MM.1S (cell line): Measurements from ENCODE around the gene ARRDC2.

Experiments
- DNase-seq: peaks from one replicate; pipeline ENCODE4 v3.0.0-alpha.2; 2015
- H2AFZ ChIP-seq: fragments of 300-600 bp; sonication (generic); 2 replicates; pipeline ENCODE4 v1.6.0; 2016; ENCODE audit warnings: antibody characterized with exemption, low read length
- H3F3A ChIP-seq: fragments of 300-600 bp; sonication (generic); 2 replicates; pipeline ENCODE4 v1.6.1; 2016; ENCODE audit warnings: mild to moderate bottlenecking, antibody characterized with exemption, low read length, moderate library complexity, mixed read lengths; ENCODE audit not compliant: insufficient read depth
- H3K27ac ChIP-seq: fragments of 300-600 bp; sonication (generic); 2 replicates; pipeline ENCODE4 v1.5.1; 2016; ENCODE audit warnings: mild to moderate bottlenecking, low read length
- H3K27me3 ChIP-seq: fragments of 300-600 bp; sonication (generic); replicated peaks from 2 replicates; pipeline ENCODE4 v1.6.0; 2016; ENCODE audit warnings: low read length; ENCODE audit not compliant: insufficient read depth
- H3K36me3 ChIP-seq: fragments of 300-600 bp; sonication (generic); replicated peaks from 2 replicates; pipeline ENCODE4 v1.6.1; 2016; ENCODE audit warnings: mild to moderate bottlenecking, low read length, mixed read lengths; ENCODE audit not compliant: insufficient read depth
- H3K4me1 ChIP-seq: fragments of 300-600 bp; sonication (generic); 2 replicates; pipeline ENCODE4 v1.6.1; 2016; ENCODE audit warnings: low read length, mixed read lengths
- H3K4me2 ChIP-seq: fragments of 300-600 bp; sonication (generic); 2 replicates; pipeline ENCODE4 v1.6.0; 2016; ENCODE audit warnings: low read depth, low read length
- H3K4me3 ChIP-seq: fragments of 300-600 bp; sonication (generic); 2 replicates; pipeline ENCODE4 v1.5.1; 2016; ENCODE audit warnings: low read length, mixed read lengths
- H3K79me2 ChIP-seq: fragments of 300-600 bp; sonication (generic); 2 replicates; pipeline ENCODE4 v1.6.1; 2016; ENCODE audit warnings: mixed run types, low read length, mixed read lengths
- H3K9ac ChIP-seq: fragments of 300-600 bp; sonication (generic); 2 replicates; pipeline ENCODE4 v1.6.1; 2016; ENCODE audit warnings: low read length, mixed read lengths
- H3K9me2 ChIP-seq: fragments of 300-600 bp; sonication (generic); replicated peaks from 2 replicates; pipeline ENCODE4 v1.6.1; 2016; ENCODE audit warnings: mild to moderate bottlenecking, low read length, mixed read lengths; ENCODE audit not compliant: insufficient read depth
- H3K9me3 ChIP-seq: fragments of 300-600 bp; sonication (generic); replicated peaks from 2 replicates; pipeline ENCODE4 v1.6.1; 2016; ENCODE audit warnings: mild to moderate bottlenecking, low read length, mixed read lengths; ENCODE audit not compliant: insufficient read depth
- H4K20me1 ChIP-seq: fragments of 300-600 bp; sonication (generic); 2 replicates; pipeline ENCODE4 v1.6.1; 2016; ENCODE audit warnings: mild to moderate bottlenecking, low read length, moderate library complexity, mixed read lengths; ENCODE audit not compliant: insufficient read depth
- CTCF ChIP-seq: fragments of 300-600 bp; sonication (generic); IDR thresholded peaks from 2 replicates; pipeline ENCODE4 v1.5.1; 2016; ENCODE audit warnings: antibody characterized with exemption, low read length, mixed read lengths
- EZH2 ChIP-seq: fragments of 300-600 bp; sonication (generic); optimal IDR thresholded peaks from 2 replicates; pipeline ENCODE3; 2017; ENCODE audit warnings: low read depth, mild to moderate bottlenecking, antibody characterized with exemption, low read length, mixed read lengths
- EZH2phosphoT487 ChIP-seq: fragments of 300-600 bp; sonication (generic); IDR thresholded peaks from 2 replicates; pipeline ENCODE4 v1.6.1; 2018; ENCODE audit warnings: antibody characterized with exemption, low read length

ARRDC2 gene

GRCh38 chr19:18058208-18059009 is 50.4 kb downstream of the ARRDC2 start:
- TF ChIP-seq EZH2 = no peak
- no peak for TF ChIP-seq EZH2phosphoT487
- peak; percentile 95 for TF ChIP-seq CTCF
- Histone ChIP-seq H3K4me2 (peak overlapping the region; percentile 75), H3K4me1 (0 out of 2 replicates have a peak, but pooled peaks cover 2% of the 10 kb centered on the region), H2AFZ (0 out of 2 replicates have a peak overlapping the region, but pooled peaks have one; percentile 3), H3K27me3 (peaks cover 38% of the 10 kb centered on the region), H3K9me2 (no peaks in the 10 kb centered on the region), H3K79me2 (no peaks in the 10 kb centered on the region), H3K9me3 (no peaks in the 10 kb centered on the region), H3F3A (no peaks in the 10 kb centered on the region), H3K27ac (no peak overlapping the region), H3K9ac (no peak overlapping the region), H4K20me1 (no peaks in the 10 kb centered on the region), H3K4me3 (peak overlapping the region; percentile 27; the same call in 1 of the 2 replicates), H3K36me3 (no peaks in the 10 kb centered on the region)
- DNase-seq = peak; percentile 54

- H3K9ac ChIP-seq = no peak overlapping the region
- no peak overlapping the region for H3K4me2 ChIP-seq
- H3K4me1 ChIP-seq = 0 out of 2 replicates have a peak, but pooled peaks cover 2% of the 10 kb centered on the region
- DNase-seq = no peak
- no peak overlapping the region for H3K4me3 ChIP-seq
- no peaks in the 10 kb centered on the region for H3K36me3 ChIP-seq
- H3K79me2 ChIP-seq = no peaks in the 10 kb centered on the region
- no peaks in the 10 kb centered on the region for H3K9me3 ChIP-seq
- no peak overlapping the region for H2AFZ ChIP-seq
- H4K20me1 ChIP-seq = no peaks in the 10 kb centered on the region
- H3F3A ChIP-seq = no peaks in the 10 kb centered on the region
- no peak overlapping the region for H3K27ac ChIP-seq
- TF ChIP-seq CTCF = no peak
- TF ChIP-seq EZH2phosphoT487 = no peak
- no peak for TF ChIP-seq EZH2
- peaks cover 29% of the 10 kb centered on the region for H3K27me3 ChIP-seq
- no peaks in the 10 kb centered on the region for H3K9me2 ChIP-seq
Observed at GRCh38 chr19:18059297-18059696, 51.3 kb downstream of the ARRDC2 start.

DNA sequence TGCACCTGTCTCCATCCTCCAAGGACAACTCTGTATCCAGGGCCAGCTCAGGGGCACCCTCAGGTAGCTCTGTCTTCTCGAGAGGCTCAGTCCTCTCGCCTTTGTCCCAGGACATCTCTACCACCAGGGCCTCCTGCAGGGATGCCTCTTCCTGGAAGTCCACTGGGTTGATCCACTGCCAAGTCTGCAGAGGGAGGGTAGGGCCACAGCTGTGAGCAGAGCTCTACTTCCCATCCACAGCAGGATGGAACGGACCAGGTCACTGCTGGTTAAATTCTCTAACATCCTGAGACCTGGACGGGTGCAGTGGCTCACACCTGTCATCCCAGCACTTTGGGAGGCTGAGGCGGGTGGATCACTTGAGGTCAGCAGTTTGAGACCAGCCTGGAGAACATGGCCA is 51.9 kb downstream of the ARRDC2 start:
- Histone ChIP-seq H3K9me2 (no peaks in the 10 kb centered on the region), H3K9ac (no peak overlapping the region), H3K27me3 (peaks cover 23% of the 10 kb centered on the region), H3K27ac (no peak overlapping the region), H3K36me3 (no peaks in the 10 kb centered on the region), H3K79me2 (no peaks in the 10 kb centered on the region), H4K20me1 (no peaks in the 10 kb centered on the region), H3K4me1 (0 out of 2 replicates have a peak, but pooled peaks cover 2% of the 10 kb centered on the region), H3F3A (no peaks in the 10 kb centered on the region), H3K9me3 (no peaks in the 10 kb centered on the region), H2AFZ (no peak overlapping the region), H3K4me3 (no peak overlapping the region), H3K4me2 (no peak overlapping the region)
- TF ChIP-seq CTCF = no peak
- no peak for TF ChIP-seq EZH2
- TF ChIP-seq EZH2phosphoT487 = no peak
- no peak for DNase-seq
